SK-N-MC (cell line): ENCODE results near the gene SENP2.
A peak's percentile ranks its signal among the peaks of the same experiment; 100 is the strongest.

Experiments
- DNase-seq: peaks from one replicate; pipeline ENCODE4 v3.0.0-alpha.2; 2011; ENCODE audit warnings: low read depth, low spot score
- H3K27ac ChIP-seq: fragments of 200-600 bp; sonication (generic); 2 replicates; pipeline ENCODE4 v1.5.1; 2016; ENCODE audit warnings: mixed run types
- H3K36me3 ChIP-seq: fragments of 200-600 bp; sonication (generic); 2 replicates; pipeline ENCODE4 v1.6.1; 2017; ENCODE audit warnings: antibody characterized with exemption, low read length, mixed read lengths; ENCODE audit not compliant: insufficient read depth
- H3K4me3 ChIP-seq: fragments of 200-600 bp; sonication (generic); 2 replicates; pipeline ENCODE4 v1.5.1; 2016
- H3K9ac ChIP-seq: fragments of 200-600 bp; sonication (generic); 2 replicates; pipeline ENCODE4 v1.8.0; 2017; ENCODE audit warnings: mixed run types, mixed read lengths; ENCODE audit not compliant: insufficient read length
- H3K9me3 ChIP-seq: fragments of 200-600 bp; sonication (generic); 2 replicates; pipeline ENCODE4 v1.6.1; 2017; ENCODE audit warnings: low read depth, mild to moderate bottlenecking, antibody characterized with exemption, low read length, moderate library complexity, mixed read lengths
- EZH2 ChIP-seq: fragments of 200-600 bp; sonication (generic); IDR thresholded peaks from one replicate; pipeline ENCODE4 v1.6.1; 2017; ENCODE audit warnings: antibody characterized with exemption
- FOXP2 ChIP-seq: optimal IDR thresholded peaks from 2 replicates; pipeline ENCODE3; 2011; ENCODE audit warnings: mild to moderate bottlenecking, moderate library complexity; ENCODE audit not compliant: insufficient read depth; ENCODE audit errors: extremely low read length, control extremely low read depth
- POLR2AphosphoS5 ChIP-seq: IDR thresholded peaks from 2 replicates; pipeline ENCODE4 v1.6.1; 2012; ENCODE audit warnings: mild to moderate bottlenecking, low read depth, low read length, borderline replicate concordance

Gene SENP2

GRCh38 chr3:185606196-185606595, 20.1 kb downstream of the SENP2 start:
- Histone ChIP-seq H3K36me3 (peaks cover 63% of the 10 kb centered on the region), H3K27ac (no peak overlapping the region), H3K9ac (no peak overlapping the region), H3K9me3 (no peaks in the 10 kb centered on the region), H3K4me3 (no peak overlapping the region)
- TF ChIP-seq EZH2, result no peak
- TF ChIP-seq FOXP2, result no peak
- no peak for TF ChIP-seq POLR2AphosphoS5
- DNase-seq, result no peak

GRCh38 chr3:185613016-185613415, 26.9 kb downstream of the SENP2 start:
- Histone ChIP-seq H3K9ac (no peak overlapping the region), H3K36me3 (peaks cover 65% of the 10 kb centered on the region), H3K27ac (no peak overlapping the region)

GRCh38 chr3:185623939-185624665, 38.0 kb downstream of the SENP2 start:
- DNase-seq, result no peak
- TF ChIP-seq POLR2AphosphoS5, result no peak
- TF ChIP-seq FOXP2, result no peak
- no peak for TF ChIP-seq EZH2
- H3K36me3 ChIP-seq, result peaks cover 59% of the 10 kb centered on the region
- no peak overlapping the region for H3K4me3 ChIP-seq
- no peaks in the 10 kb centered on the region for H3K9me3 ChIP-seq
- no peak overlapping the region for H3K9ac ChIP-seq
- no peak overlapping the region for H3K27ac ChIP-seq

More at GRCh38 chr3:185613016-185613415, 26.9 kb downstream of the SENP2 start:
- H3K9me3 ChIP-seq, result no peaks in the 10 kb centered on the region
- no peak for DNase-seq
- no peak for TF ChIP-seq POLR2AphosphoS5
- no peak for TF ChIP-seq FOXP2
- TF ChIP-seq EZH2, result no peak
- H3K4me3 ChIP-seq, result no peak overlapping the region

GRCh38 chr3:185625784-185626183, 39.7 kb downstream of the SENP2 start:
- no peak overlapping the region for H3K9ac ChIP-seq
- no peak overlapping the region for H3K4me3 ChIP-seq
- no peak for DNase-seq
- H3K9me3 ChIP-seq, result no peaks in the 10 kb centered on the region
- TF ChIP-seq EZH2 (no peak), FOXP2 (no peak), POLR2AphosphoS5 (no peak)
- peaks cover 65% of the 10 kb centered on the region for H3K36me3 ChIP-seq
- H3K27ac ChIP-seq, result no peak overlapping the region

DNA sequence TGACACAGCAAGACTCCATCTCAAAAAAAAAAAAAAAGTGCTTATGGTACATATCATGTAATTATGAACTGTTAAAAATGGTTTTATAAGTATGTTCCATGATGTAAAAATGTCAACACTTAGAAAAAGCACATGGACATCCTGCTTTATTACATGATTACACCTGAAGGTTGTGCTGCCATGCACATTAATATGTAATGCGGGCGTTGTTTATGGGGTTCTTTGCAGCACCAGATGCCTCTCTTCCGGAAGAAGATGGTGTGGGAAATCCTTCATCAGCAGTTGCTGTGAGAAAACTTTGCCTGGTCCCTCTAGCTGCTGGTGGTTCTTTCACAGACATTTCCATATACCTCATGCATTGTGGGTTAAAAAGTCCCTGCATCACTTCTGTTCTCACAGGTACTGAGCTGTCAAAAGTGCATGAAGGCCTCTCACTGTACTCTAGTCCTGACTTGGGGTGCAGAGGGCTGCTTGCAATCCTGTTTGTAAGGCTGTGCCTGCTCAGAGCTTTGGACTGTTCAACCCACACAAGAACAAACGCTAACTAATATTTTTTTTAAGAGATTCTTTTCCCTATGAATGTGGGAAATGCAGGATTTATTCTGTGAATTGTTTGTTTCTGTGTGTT, 43.6 kb downstream of the SENP2 start:
- H3K9me3 ChIP-seq, result no peaks in the 10 kb centered on the region
- no peak overlapping the region for H3K9ac ChIP-seq
- peak overlapping the region; percentile 88 for H3K27ac ChIP-seq
- TF ChIP-seq FOXP2 (no peak), POLR2AphosphoS5 (no peak), EZH2 (no peak)
- peaks cover 40% of the 10 kb centered on the region for H3K36me3 ChIP-seq
- no peak for DNase-seq
- no peak overlapping the region for H3K4me3 ChIP-seq

DNA sequence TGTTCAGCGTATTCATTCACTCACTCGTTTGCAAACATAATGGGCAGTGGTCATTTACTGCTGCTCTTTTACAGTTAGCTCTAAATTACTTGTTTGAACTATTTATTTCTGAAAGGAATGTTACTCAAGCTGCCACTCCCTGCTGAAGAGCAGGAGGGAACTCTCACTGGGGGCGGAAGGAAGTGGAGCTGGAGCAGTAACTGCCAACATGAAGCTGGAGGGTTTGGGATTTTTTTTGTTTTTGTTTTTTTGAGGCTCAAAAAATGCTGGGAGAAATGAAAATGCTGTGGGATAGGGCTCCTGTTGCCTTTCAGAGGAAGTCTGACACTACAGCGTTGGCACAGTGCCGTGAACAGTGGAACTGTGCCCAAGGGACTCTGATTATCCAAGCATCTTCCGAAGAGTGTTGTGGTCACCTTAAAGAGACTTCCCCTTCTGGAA, 44.1 kb downstream of the SENP2 start:
- no peak overlapping the region for H3K9ac ChIP-seq
- TF ChIP-seq EZH2, result no peak
- no peak for TF ChIP-seq POLR2AphosphoS5
- TF ChIP-seq FOXP2, result no peak
- peak overlapping the region; percentile 88 for H3K27ac ChIP-seq
- no peak for DNase-seq
- H3K4me3 ChIP-seq, result no peak overlapping the region
- peaks cover 37% of the 10 kb centered on the region for H3K36me3 ChIP-seq
- H3K9me3 ChIP-seq, result no peaks in the 10 kb centered on the region

DNA sequence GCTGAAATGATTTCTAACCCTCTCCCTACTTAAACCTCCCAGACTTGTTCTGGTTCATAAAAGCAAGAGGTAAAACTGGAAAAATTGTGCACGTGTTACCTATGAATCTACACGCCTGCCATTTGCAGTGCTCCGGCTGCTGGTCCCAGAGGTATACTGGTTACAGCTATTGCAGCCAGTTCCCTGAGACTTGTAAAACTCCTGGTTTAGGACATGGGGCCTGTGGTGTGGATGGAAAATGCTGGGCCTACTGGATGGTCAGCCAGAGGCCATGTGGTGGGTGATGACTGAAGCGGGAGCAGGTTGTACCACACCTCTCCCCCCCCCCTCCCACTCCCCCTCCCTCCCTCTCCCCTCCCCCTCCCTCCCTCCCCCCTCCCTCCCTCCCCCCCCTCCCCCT, 45.0 kb downstream of the SENP2 start:
- no peak for TF ChIP-seq EZH2
- TF ChIP-seq POLR2AphosphoS5, result no peak
- TF ChIP-seq FOXP2, result no peak
- Histone ChIP-seq H3K9me3 (no peaks in the 10 kb centered on the region), H3K4me3 (no peak overlapping the region), H3K27ac (peak overlapping the region; percentile 88), H3K36me3 (peaks cover 28% of the 10 kb centered on the region), H3K9ac (no peak overlapping the region)
- DNase-seq, result no peak

DNA sequence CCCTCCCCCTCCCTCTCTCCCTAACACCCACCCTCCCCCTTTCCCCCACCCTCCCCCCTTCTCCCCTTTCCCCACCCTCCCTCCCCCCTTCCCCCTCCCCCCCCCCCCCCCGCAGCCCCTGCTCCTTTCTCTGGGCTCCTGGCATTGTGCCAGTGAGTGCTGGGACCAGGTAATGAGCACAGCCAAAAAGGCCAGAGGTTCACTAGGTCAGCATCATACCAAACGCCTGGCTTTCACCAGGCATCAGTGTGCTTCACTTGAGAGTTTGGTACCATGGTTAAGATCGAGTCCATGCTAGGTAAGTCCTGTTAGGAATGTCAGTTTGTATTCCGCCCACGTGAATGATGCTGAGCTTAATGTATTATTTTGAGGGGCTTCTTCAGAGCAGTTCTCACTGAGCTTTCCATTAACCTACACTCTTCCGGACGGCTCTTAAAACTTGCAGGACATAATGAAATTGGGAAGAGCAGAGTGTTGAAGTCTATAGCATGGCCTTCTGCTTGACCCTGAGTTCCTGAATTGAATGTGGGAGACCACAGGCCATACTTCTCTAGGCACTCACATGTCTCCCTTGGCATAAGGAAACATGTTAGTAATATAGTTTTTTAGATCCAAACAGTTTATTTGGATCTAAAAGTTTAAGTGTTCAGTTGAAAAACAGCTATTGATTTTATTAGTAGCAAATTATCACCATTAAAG, 45.6 kb downstream of the SENP2 start:
- Histone ChIP-seq H3K9ac (no peak overlapping the region), H3K4me3 (no peak overlapping the region), H3K36me3 (peaks cover 25% of the 10 kb centered on the region), H3K9me3 (no peaks in the 10 kb centered on the region), H3K27ac (0 out of 2 replicates have a peak overlapping the region, but pooled peaks have one; percentile 3)
- TF ChIP-seq FOXP2 (no peak), EZH2 (no peak), POLR2AphosphoS5 (no peak)
- DNase-seq, result no peak
